GM19193 (cell line): ENCODE data around the gene MYO9B.

Source experiments
- POLR2A ChIP-seq: IDR thresholded peaks from 4 replicates; pipeline ENCODE4 v1.6.1; 2011; ENCODE audit not compliant: insufficient read depth, insufficient read length; ENCODE audit errors: extremely low read depth

The MYO9B gene

DNA sequence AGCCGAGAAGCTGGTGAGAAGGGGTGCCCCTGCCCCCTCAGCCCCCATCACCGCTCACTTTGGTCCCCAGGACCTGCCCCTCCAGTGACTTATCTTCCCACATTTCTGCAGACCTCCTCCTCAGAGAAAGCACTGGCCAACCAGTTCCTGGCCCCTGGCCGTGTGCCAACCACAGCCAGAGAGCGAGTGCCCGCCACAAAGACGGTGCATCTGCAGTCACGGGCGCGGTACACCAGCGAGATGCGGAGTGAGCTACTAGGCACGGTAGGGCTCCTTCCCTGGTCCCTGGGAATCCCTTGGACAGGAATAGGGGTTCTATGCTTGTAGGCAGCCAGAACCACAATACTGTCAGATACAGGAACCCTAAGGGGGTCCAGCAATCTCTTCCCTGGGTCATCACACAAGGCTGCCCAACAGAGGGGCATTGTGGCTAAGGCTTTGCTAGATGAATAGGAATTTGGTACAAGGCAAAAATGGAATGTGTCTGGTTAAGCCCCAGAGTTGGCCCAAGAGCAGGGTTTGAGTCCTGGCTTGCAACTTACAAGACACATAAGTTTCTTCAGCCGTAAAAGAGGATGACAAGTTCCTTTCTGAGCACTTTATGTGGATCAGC lies 140.6 kb downstream of the MYO9B start:
- no peak for TF ChIP-seq POLR2A

DNA sequence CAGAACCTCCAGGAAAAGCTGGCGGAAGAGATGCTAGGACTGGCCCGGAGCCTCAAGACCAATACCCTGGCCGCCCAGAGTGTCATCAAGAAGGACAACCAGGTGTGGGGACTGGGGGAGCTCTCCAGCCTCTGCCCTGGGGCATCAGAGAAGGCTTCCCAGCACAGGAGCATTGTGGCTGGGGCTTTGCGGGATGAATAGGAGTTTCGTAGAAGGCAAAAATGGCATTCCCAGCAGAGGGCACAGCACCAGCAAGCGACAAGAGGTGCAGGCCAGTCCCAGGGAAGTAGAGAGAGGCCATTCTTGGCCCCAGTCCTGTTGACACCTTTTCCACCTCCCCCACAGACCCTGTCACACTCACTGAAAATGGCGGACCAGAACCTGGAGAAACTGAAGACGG lies 143.7 kb downstream of the MYO9B start:
- TF ChIP-seq POLR2A = no peak

DNA sequence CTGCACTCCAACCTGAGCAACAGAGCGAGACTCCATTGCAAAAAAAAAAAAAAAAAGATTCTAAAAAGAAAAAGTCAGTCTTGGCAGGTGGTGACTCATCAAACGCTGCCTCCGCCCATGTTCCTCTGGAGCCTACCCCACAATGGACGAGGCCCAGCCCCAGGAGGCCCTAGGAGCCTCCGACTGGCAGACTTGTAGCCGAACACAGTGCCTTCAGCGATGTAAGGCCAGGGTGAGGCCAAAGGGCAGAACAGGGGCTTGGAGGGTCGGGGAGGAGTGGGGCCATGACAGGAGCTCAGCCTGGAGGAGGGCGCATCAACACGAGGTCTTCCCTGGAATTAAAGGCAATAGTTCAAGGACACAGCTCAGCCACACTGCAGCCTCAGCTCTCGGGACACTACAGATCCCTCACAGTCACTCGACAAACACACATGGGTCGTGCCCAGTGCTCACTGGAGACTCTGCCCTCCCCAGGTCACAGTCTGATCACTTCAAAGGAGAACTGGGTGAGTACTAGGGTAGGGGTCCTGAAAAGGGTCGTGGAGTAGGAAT lies 144.7 kb downstream of the MYO9B start:
- TF ChIP-seq POLR2A = peak; percentile 13

DNA sequence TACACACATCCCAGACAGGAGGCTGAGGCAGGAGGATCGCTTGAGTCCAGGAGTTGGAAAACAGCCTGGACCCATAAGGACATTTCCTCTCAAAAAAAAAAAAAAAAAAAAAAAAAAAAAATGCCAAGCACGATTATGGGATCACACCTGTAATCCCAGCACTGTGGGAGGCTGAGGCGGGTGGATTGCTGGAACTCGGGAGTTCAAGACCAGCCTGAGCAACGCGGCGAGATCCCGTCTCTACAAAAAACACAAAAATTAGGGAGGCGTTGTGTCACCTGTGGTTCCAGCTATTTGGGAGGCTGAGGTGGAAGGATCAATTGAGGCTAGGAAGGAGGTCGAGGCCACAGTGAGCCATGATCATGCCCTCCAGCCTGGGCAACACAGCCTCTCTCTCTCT lies 149.5 kb downstream of the MYO9B start:
- TF ChIP-seq POLR2A = no peak

DNA sequence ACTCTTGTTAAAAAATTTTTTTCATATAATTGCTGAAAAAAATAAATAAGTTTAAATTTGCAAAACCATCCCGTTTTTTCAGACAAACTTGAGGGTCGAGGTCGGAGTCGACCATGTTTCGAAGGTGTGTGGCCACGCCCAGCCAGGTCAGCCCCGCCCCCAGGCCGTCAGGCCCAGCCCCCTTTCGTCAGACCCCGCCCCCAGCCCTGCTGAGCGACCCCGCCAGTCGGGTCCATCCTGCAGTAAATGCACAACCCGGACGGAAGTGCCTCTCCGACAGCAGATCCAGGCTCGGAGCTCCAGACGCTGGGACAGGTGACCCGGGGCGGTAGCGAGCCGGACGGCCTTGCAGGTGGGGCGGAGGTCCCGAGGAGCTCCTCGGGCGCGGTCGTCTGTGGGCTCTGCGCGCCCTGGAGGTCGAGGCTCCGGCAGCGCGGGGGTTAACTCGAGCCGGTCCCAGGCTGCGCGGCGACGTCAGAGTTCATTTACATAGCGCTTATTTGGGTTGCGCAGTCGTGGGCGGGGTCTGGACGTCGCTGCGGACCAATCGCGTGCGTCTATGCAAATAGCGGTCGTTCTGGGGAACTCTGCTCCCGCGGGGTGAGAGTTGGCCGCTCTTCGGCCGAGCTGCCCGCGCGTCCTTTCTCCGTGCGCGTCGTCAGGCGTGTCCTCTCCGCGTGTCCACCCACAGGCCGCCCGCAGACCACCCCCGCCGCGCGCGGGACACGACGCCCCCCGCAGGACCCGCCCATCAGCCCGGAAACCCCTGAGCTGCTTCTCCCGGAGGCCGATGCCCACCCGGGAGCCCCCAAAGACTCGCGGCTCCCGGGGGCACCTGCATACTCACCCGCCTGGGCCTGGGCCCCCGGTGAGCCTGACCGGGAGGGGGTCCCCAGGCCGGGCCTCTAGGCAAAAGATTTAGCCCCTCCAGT lies 150.7 kb downstream of the MYO9B start, which contains the start of gene OCEL1:
OCEL1 (plus strand) TSS at position 225 of the 932 bp plus-strand sequence; CDS start at position 247, 22 bp downstream.
- peak; percentile 89 for TF ChIP-seq POLR2A

DNA sequence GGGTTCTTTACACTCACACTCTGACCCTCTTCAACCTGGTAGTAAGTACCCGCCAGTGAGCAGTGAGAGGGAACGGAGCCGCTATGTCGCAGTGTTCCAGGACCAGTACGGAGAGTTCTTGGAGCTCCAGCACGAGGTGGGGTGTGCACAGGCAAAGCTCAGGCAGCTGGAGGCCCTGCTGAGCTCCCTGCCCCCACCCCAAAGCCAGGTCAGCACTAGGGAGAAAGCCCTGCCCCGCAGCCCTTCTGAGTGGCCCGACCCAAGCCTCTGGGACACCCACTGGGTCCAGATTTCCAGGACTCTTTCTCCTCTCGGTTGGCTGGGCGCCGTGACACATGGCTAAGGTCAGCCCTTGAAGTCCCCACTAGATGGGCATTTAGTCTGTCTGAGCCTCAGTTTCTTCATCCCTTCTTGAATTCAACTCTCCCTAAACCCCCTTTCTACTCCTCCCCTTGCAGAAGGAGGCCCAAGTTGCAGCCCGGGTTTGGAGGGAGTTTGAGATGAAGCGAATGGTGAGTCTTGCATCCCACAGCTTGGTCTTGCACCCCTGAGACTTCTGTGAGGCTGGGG lies 152.3 kb downstream of the MYO9B start:
- TF ChIP-seq POLR2A = no peak

DNA sequence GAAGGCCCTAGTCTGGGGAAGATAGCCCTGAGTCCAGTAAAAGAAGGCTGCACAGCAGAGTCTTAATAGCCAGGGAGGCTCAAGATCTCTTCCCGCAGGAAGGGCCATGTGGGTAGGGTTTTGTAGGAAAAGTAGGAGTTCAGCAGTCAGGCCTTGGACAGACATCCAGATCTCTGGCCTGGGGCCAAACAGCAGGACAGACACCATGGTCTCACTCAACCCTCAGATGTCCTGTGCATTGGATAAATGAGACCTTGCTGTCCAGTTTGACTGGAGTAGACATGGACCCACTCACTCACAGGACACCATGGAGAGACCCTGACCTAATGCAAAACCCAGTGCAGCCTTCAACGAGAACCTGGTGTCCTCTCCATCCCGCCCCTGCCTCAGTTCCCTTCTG lies 154.3 kb downstream of the MYO9B start:
- TF ChIP-seq POLR2A = no peak

DNA sequence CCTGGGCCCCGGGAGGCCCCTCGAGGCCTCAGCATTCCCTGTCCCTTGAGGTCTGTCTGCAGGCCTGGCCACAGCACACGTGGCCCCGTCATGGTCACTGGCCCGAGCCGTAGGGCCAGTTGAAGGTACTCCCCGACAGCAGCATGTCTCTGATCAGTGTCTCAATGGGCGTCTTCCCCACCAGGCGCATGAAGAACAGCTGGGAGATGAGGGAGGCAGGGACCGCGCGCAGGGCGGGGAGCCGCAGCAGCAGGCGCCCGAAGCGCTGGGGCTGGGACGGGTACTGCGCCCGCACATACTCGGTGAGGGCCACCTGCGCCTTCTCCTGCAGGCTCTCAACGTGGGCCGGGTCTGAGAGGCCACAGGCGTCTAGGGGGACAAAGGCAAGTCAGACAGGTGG lies 156.7 kb downstream of the MYO9B start:
- TF ChIP-seq POLR2A = no peak

DNA sequence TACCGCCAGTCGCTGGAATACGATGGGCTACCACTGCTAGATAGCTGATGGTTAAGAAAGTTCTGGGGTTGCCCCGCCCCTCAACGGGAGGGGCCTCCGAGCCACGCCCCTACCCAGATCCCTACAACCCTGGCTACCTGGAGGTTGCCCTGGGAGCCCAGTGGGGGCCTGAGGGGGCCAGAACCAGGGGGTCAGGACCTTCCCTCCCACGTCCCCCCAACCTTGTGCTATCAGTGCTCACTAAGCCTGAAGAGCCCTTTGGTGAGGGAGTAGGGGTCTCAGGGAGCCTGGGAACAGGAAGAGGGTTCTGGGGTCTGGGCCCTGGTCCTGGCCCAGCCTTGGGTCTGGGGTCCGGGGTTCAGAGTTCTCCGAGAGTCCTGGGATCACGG lies 159.3 kb downstream of the MYO9B start:
- TF ChIP-seq POLR2A = no peak

DNA sequence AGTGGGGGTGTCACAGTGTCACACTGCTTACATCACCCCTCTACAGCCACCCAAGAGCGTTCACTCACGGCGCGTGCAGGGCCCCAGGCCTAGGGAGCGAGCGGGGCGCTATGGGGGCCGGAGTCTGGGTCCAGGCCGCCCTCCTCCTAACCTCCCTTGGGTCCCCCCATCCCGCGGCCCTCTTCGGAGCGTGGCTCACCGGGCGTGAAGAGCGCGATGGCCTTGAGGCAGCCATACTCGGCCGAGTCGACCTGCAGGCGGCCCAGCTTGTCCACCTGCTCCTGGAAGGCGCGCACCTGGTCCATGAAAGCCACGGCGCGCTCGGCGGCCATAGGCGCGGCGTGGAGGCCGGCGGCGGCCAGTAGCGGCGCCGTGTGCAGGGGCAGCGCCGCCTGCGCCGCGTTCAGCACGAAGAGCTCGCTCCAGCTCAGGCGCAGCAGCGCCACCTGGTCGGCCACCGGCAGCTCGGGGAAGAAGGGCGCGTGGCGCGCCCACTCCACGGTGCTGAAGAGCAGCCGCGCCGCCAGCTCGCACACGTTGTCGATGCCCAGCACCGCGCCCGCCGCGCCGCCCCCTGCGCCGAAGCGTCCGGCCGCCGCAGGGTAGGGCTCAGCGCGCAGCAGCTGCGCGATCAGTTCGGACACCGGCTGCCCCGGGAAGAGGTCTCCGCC lies 159.9 kb downstream of the MYO9B start:
- TF ChIP-seq POLR2A = peak; percentile 51

DNA sequence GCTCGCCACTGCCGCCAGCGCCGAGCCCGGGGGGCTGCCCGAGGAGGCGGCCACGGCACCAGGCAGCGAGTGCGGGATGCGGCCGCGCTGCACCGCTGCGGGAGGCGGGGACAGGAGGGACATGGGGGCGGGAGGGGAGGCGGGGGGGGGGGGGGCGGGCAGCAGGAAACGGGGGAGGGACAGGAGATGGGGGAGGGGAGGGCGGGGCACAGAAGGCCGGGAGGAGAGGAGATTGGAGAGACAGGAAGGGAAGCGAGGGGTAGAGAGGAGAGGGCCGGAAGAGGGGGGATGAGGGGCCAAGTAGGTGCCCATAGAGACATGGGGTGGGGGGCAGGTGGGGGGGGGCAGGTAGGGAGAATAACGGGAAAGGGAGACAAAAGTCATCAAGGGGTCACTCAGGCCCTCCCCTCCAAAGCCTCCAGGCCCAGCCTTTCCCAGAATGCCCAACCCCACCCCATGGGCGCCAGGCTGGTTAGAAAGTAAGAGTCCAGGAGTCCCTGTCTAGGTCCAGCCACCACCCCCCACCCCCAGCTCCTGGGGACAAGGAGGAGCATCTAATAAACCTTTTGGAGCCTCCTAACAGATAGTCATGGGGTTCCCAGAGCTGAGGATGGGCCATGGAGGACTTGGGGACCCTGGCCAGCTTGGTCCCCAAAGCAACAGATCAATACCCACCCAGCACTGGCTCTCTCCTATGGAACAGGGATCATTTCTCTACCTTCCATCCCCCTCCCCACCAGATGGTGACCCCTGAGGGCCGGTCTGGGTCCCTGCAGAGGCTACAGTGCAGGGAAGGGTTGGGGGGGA lies 160.6 kb downstream of the MYO9B start:
- peak; percentile 36 for TF ChIP-seq POLR2A

DNA sequence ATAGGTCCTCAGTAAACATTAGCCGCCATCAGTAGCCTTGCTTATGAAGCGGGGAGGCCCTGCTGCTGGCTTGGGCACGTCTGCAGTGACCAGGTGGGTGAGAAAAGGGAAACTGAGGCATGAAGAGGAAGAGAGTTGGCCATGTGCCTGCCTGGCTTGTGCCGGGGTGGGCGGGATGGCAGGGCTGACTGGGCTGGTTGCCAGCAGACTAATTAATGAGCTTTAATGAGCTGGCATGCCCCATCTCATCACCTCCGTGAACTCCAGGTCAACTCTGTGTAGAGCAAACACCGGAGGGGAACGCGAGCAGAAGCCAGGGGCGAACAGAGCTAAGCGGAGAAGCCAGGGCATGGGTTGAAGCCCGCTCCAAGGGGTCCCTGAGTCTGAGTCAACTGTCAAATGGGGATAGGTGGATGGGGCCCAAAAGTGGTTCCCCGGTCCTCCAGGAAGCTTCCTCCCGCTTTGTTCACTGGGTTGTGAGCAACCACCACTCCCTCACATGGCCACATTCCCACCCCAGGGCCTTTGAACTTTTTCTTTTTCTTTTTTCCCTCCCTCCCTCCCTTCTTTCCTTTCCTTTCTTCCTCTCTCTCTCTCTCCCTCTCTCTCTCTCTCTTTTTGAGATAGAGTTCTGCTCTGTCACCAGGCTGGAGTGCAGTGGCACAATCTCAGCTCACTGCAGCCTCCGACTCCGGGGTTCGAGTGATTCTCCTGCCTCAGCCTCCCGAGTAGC lies 161.4 kb downstream of the MYO9B start:
- TF ChIP-seq POLR2A = no peak
